Measurements from ENCODE around the gene OR1I1.
A peak's percentile ranks its signal among the peaks of the same experiment; 100 is the strongest.

OR1I1 gene

GRCh38 chr19:15109768-15110417, 27.9 kb downstream of the OR1I1 start:
- H3K27ac ChIP-seq: peak overlapping the region; percentile 90
- no peak for TF ChIP-seq CTCF (conservative IDR thresholded peaks at IDR 0.05; ENCODE audit: low read depth)
- DNase-seq (ENCODE audit: low spot score): no peak
- POLR2A ChIA-PET (ENCODE audit: low non-redundant PET): no interaction called here
- CTCF ChIA-PET: no interaction called here

GRCh38 chr19:15110418-15110815, 28.4 kb downstream of the OR1I1 start:
- ChIA-PET POLR2A (ENCODE audit: low non-redundant PET) (interaction anchor here (0.6 kb wide), 1 partner anchor 21 kb away, joined by 3 read pairs; no protein-coding TSS in a partner anchor), CTCF (no interaction called here)
- TF ChIP-seq CTCF (conservative IDR thresholded peaks at IDR 0.05; ENCODE audit: low read depth): no peak
- peak overlapping the region; percentile 90 for H3K27ac ChIP-seq
- no peak for DNase-seq (ENCODE audit: low spot score)

- POLR2A ChIA-PET (ENCODE audit: low non-redundant PET): no interaction called here
- CTCF ChIA-PET: interaction anchor here (0.6 kb wide), 2 partner anchors 18 to 533 kb away, joined by 3 to 4 read pairs; no protein-coding TSS in a partner anchor
- TF ChIP-seq CTCF (conservative IDR thresholded peaks at IDR 0.05; ENCODE audit: low read depth): no peak
- DNase-seq (ENCODE audit: low spot score): no peak
- H3K27ac ChIP-seq: peak overlapping the region; percentile 90
Measured at GRCh38 chr19:15111758-15112157, 29.7 kb downstream of the OR1I1 start.

- peak overlapping the region; percentile 57 for H3K27ac ChIP-seq
- no peak for DNase-seq (ENCODE audit: low spot score)
- CTCF ChIA-PET: interaction anchor here (0.6 to 1.3 kb wide), 3 partner anchors 11 to 534 kb away, joined by 3 to 5 read pairs (median 3); no protein-coding TSS in a partner anchor
- no peak for TF ChIP-seq CTCF (conservative IDR thresholded peaks at IDR 0.05; ENCODE audit: low read depth)
- POLR2A ChIA-PET (ENCODE audit: low non-redundant PET): interaction anchor here (0.6 kb wide), 1 partner anchor 20 kb away, joined by 3 read pairs; no protein-coding TSS in a partner anchor
Measured at GRCh38 chr19:15112385-15112784, 30.4 kb downstream of the OR1I1 start.

GRCh38 chr19:15113245-15114152, 31.5 kb downstream of the OR1I1 start:
- peak overlapping the region; percentile 57 for H3K27ac ChIP-seq
- no peak for TF ChIP-seq CTCF (conservative IDR thresholded peaks at IDR 0.05; ENCODE audit: low read depth)
- no peak for DNase-seq (ENCODE audit: low spot score)
- ChIA-PET CTCF (interaction anchor here (0.6 to 1.3 kb wide), 2 partner anchors 12 to 139 kb away, joined by 3 to 5 read pairs; no protein-coding TSS in a partner anchor), POLR2A (ENCODE audit: low non-redundant PET) (interaction anchor here (0.6 kb wide), 2 partner anchors 8 to 21 kb away, joined by 3 to 9 read pairs; no protein-coding TSS in a partner anchor)

GRCh38 chr19:15114153-15114540, 32.1 kb downstream of the OR1I1 start:
- no peak for DNase-seq (ENCODE audit: low spot score)
- ChIA-PET POLR2A (ENCODE audit: low non-redundant PET) (no interaction called here), CTCF (interaction anchor here (0.6 kb wide), 1 partner anchor 1438 kb away, joined by 6 read pairs; no protein-coding TSS in a partner anchor)
- H3K27ac ChIP-seq: peak overlapping the region; percentile 57
- TF ChIP-seq CTCF (conservative IDR thresholded peaks at IDR 0.05; ENCODE audit: low read depth): no peak

Data from RWPE1 (cell line).